ENCODE data around the gene CNKSR1. TPM values are rescaled to one million over a fixed set of nuclear protein-coding genes. Genes with fewer than 3 reads are reported as not detected.

Gene CNKSR1
- polyA plus RNA-seq, 1 of the 3 experiments (the other 2 are of a cell fraction): 0.49 TPM

DNA sequence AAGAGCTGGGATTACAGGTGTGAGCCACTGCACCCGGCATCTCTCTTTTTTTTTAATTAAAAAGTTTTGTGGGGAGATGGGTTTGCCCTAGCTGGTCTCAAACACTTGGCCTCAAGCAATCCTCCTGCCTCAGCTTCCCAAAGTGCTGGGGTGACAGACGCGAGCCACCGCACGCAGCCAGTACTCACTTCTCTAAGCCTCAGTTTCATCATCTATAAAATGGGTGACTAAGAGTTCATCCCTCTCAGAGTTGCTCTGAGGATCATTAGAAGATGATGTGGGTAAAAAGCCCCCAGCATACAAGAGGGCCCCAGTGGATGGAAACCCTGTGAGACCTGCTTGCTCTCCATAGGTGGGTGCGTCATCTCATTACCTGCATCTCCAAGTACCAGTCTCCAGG, 10.6 kb downstream of the CNKSR1 start:
- WGBS (ENCODE audit: low lambda C conversion rate): 93% methylated on average over 5 of the region's 6 CpGs
- no peak overlapping the region for H3K4me3 ChIP-seq (ENCODE audit: low read depth in 2 of 2, low read length in 1 of 2)
- no peak overlapping the region for H2AFZ ChIP-seq (ENCODE audit: low read depth)
- no peak overlapping the region for H3K27ac ChIP-seq (ENCODE audit: low read depth in 2 of 2, low read length in 1 of 2)
- no peaks in the 10 kb centered on the region for H4K20me1 ChIP-seq (ENCODE audit: insufficient read depth)
- no peak overlapping the region for H3K9ac ChIP-seq
- no peak for TF ChIP-seq SIN3A (IDR thresholded peaks at IDR 0.05; ENCODE audit: borderline replicate concordance, low read depth, low read length)
- no peak for TF ChIP-seq MEF2A (IDR thresholded peaks at IDR 0.05; ENCODE audit: borderline replicate concordance, low read depth)
- TF ChIP-seq, protein P1, sequence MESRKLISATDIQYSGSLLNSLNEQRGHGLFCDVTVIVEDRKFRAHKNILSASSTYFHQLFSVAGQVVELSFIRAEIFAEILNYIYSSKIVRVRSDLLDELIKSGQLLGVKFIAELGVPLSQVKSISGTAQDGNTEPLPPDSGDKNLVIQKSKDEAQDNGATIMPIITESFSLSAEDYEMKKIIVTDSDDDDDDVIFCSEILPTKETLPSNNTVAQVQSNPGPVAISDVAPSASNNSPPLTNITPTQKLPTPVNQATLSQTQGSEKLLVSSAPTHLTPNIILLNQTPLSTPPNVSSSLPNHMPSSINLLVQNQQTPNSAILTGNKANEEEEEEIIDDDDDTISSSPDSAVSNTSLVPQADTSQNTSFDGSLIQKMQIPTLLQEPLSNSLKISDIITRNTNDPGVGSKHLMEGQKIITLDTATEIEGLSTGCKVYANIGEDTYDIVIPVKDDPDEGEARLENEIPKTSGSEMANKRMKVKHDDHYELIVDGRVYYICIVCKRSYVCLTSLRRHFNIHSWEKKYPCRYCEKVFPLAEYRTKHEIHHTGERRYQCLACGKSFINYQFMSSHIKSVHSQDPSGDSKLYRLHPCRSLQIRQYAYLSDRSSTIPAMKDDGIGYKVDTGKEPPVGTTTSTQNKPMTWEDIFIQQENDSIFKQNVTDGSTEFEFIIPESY (IDR thresholded peaks at IDR 0.05; ENCODE audit: borderline replicate concordance, low read depth): no peak
- TF ChIP-seq RAD21 (IDR thresholded peaks at IDR 0.05; ENCODE audit: low read length): no peak
- CTCF ChIA-PET: interaction anchor here (1.6 kb wide), 1 partner anchor 10 kb away, joined by 5 read pairs; no protein-coding TSS in a partner anchor
- H3K9me2 ChIP-seq: no peaks in the 10 kb centered on the region
- H3K4me2 ChIP-seq: no peak overlapping the region
- DNase-seq: no peak
- no peaks in the 10 kb centered on the region for H3K36me3 ChIP-seq (replicated peaks in 1 of 2; ENCODE audit: control insufficient read depth in 1 of 2, insufficient read depth in 2 of 2, low read length in 1 of 2)
- no peaks in the 10 kb centered on the region for H3K79me2 ChIP-seq (ENCODE audit: insufficient read depth)
- no peaks in the 10 kb centered on the region for H3K27me3 ChIP-seq (ENCODE audit: insufficient read depth)
- H3K9me3 ChIP-seq: no peaks in the 10 kb centered on the region
- no peaks in the 10 kb centered on the region for H3F3A ChIP-seq (replicated peaks; ENCODE audit: insufficient read depth)
- H3K4me1 ChIP-seq (ENCODE audit: control insufficient read depth in 1 of 2, insufficient read depth in 2 of 2, low read depth in 1 of 2, low read length in 1 of 2): no peaks in the 10 kb centered on the region
- POLR2A ChIA-PET: no interaction called here

DNA sequence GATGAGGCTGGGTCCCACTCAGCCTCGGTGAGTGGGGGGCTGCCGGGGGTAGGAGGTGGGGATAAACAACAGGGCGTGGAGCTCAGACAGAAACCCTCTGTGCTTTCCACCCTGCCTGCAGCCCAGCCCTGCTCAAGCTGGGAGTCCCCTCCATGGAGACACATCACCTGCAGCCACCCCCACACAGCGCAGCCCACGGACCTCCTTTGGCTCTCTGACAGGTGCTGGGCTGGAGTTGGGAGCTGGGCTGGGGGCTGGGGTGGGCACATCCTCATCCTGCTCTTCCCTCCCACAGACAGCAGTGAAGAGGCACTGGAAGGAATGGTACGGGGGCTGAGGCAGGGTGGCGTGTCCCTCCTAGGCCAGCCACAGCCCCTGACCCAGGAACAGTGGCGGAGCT, 11.2 kb downstream of the CNKSR1 start:
- POLR2A ChIA-PET: no interaction called here
- Histone ChIP-seq H3K9me2 (no peaks in the 10 kb centered on the region), H3K4me3 (ENCODE audit: low read depth in 2 of 2, low read length in 1 of 2) (no peak overlapping the region), H4K20me1 (ENCODE audit: insufficient read depth) (no peaks in the 10 kb centered on the region), H3K4me2 (no peak overlapping the region), H3K4me1 (ENCODE audit: control insufficient read depth in 1 of 2, insufficient read depth in 2 of 2, low read depth in 1 of 2, low read length in 1 of 2) (no peaks in the 10 kb centered on the region), H3K9me3 (no peaks in the 10 kb centered on the region), H3F3A (replicated peaks; ENCODE audit: insufficient read depth) (no peaks in the 10 kb centered on the region), H3K9ac (no peak overlapping the region), H3K36me3 (replicated peaks in 1 of 2; ENCODE audit: control insufficient read depth in 1 of 2, insufficient read depth in 2 of 2, low read length in 1 of 2) (no peaks in the 10 kb centered on the region), H2AFZ (ENCODE audit: low read depth) (no peak overlapping the region), H3K79me2 (ENCODE audit: insufficient read depth) (no peaks in the 10 kb centered on the region), H3K27ac (ENCODE audit: low read depth in 2 of 2, low read length in 1 of 2) (no peak overlapping the region), H3K27me3 (ENCODE audit: insufficient read depth) (no peaks in the 10 kb centered on the region; the same call in 1 of the 2 replicates)
- TF ChIP-seq CHD2 (IDR thresholded peaks at IDR 0.05; ENCODE audit: low read length, partially characterized antibody) (no peak), POLR2AphosphoS5 (IDR thresholded peaks at IDR 0.05; ENCODE audit: low read depth, low read length) (no peak), SIN3A (IDR thresholded peaks at IDR 0.05; ENCODE audit: borderline replicate concordance, low read depth, low read length) (no peak), MEF2A (IDR thresholded peaks at IDR 0.05; ENCODE audit: borderline replicate concordance, low read depth) (no peak), EP300 (IDR thresholded peaks at IDR 0.05; ENCODE audit: borderline replicate concordance in 1 of 2, low read depth in 1 of 2, low read length in 1 of 2) (no peak), NFIC (IDR thresholded peaks at IDR 0.05; ENCODE audit: borderline replicate concordance) (no peak), MXI1 (IDR thresholded peaks at IDR 0.05; ENCODE audit: low read depth, low read length) (no peak), YY1 (IDR thresholded peaks at IDR 0.05; ENCODE audit: low read depth) (no peak), TEAD4 (IDR thresholded peaks at IDR 0.05; ENCODE audit: borderline replicate concordance, insufficient read depth) (no peak)
- TF ChIP-seq, protein P2, sequence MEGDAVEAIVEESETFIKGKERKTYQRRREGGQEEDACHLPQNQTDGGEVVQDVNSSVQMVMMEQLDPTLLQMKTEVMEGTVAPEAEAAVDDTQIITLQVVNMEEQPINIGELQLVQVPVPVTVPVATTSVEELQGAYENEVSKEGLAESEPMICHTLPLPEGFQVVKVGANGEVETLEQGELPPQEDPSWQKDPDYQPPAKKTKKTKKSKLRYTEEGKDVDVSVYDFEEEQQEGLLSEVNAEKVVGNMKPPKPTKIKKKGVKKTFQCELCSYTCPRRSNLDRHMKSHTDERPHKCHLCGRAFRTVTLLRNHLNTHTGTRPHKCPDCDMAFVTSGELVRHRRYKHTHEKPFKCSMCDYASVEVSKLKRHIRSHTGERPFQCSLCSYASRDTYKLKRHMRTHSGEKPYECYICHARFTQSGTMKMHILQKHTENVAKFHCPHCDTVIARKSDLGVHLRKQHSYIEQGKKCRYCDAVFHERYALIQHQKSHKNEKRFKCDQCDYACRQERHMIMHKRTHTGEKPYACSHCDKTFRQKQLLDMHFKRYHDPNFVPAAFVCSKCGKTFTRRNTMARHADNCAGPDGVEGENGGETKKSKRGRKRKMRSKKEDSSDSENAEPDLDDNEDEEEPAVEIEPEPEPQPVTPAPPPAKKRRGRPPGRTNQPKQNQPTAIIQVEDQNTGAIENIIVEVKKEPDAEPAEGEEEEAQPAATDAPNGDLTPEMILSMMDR (IDR thresholded peaks at IDR 0.05): no peak
- TF ChIP-seq, protein P3, sequence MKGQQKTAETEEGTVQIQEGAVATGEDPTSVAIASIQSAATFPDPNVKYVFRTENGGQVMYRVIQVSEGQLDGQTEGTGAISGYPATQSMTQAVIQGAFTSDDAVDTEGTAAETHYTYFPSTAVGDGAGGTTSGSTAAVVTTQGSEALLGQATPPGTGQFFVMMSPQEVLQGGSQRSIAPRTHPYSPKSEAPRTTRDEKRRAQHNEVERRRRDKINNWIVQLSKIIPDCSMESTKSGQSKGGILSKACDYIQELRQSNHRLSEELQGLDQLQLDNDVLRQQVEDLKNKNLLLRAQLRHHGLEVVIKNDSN (IDR thresholded peaks at IDR 0.05; ENCODE audit: borderline replicate concordance, low read depth): no peak
- CTCF ChIA-PET: interaction anchor here (0.9 to 1.6 kb wide), 3 partner anchors 11 to 25 kb away, joined by 3 to 5 read pairs (median 3); no protein-coding TSS in a partner anchor
- no peak for DNase-seq
- 72% methylated on average over 5 of the region's 8 CpGs for WGBS (ENCODE audit: low lambda C conversion rate)
